ENCODE measurements around the gene B4GALT2. TPM values are rescaled to one million over a fixed set of nuclear protein-coding genes. Genes with fewer than 3 reads are reported as not detected.

B4GALT2 gene
- total RNA-seq, 1 experiment from 2014 or later, result 76.4 TPM

GRCh38 chr1:43952731-43953346, 26.2 kb upstream of the B4GALT2 start:
- BruUV-seq (replicated peaks), result no TSS peak
- Histone ChIP-seq H3K36me3 (ENCODE audit: insufficient read depth, low read length, poor library complexity, severe bottlenecking) (peaks cover 2% of the 10 kb centered on the region), H3K9me3 (ENCODE audit: low read depth, low read length, poor library complexity, severe bottlenecking) (no peaks in the 10 kb centered on the region), H3K4me1 (ENCODE audit: insufficient read depth, low read length, poor library complexity, severe bottlenecking) (peaks cover 6% of the 10 kb centered on the region), H3K4me3 (ENCODE audit: low read depth, low read length, poor library complexity, severe bottlenecking) (no peak overlapping the region), H3K27me3 (replicated peaks; ENCODE audit: insufficient read depth, low read depth, low read length, poor library complexity) (no peaks in the 10 kb centered on the region), H3K27ac (ENCODE audit: low read depth, low read length, poor library complexity, severe bottlenecking) (no peak overlapping the region)
- TF ChIP-seq CTCF (conservative IDR thresholded peaks at IDR 0.05; ENCODE audit: low read depth, low read length), result no peak
- TF ChIP-seq EZH2 (IDR thresholded peaks at IDR 0.05; ENCODE audit: borderline replicate concordance, low read depth, low read length, poor library complexity, severe bottlenecking), result no peak
- intact Hi-C loops (cut with micrococcal nuclease; ENCODE audit: unreplicated experiment), result no loop called here
- CTCF ChIA-PET, result interaction anchor here (1.1 kb wide), 1 partner anchor 24 kb away, joined by 7 read pairs; no protein-coding TSS in a partner anchor
- DNase-seq (ENCODE audit: low spot score), result no peak
- POLR2A ChIA-PET (ENCODE audit: low non-redundant PET), result no interaction called here

GRCh38 chr1:43953361-43953760, 25.6 kb upstream of the B4GALT2 start:
- BruUV-seq (replicated peaks), result no TSS peak
- Histone ChIP-seq H3K27ac (ENCODE audit: low read depth, low read length, poor library complexity, severe bottlenecking) (no peak overlapping the region), H3K9me3 (ENCODE audit: low read depth, low read length, poor library complexity, severe bottlenecking) (no peaks in the 10 kb centered on the region), H3K4me1 (ENCODE audit: insufficient read depth, low read length, poor library complexity, severe bottlenecking) (peaks cover 1% of the 10 kb centered on the region), H3K4me3 (ENCODE audit: low read depth, low read length, poor library complexity, severe bottlenecking) (no peak overlapping the region), H3K36me3 (ENCODE audit: insufficient read depth, low read length, poor library complexity, severe bottlenecking) (peaks cover 6% of the 10 kb centered on the region), H3K27me3 (replicated peaks; ENCODE audit: insufficient read depth, low read depth, low read length, poor library complexity) (no peaks in the 10 kb centered on the region)
- TF ChIP-seq CTCF (conservative IDR thresholded peaks at IDR 0.05; ENCODE audit: low read depth, low read length) (no peak), EZH2 (IDR thresholded peaks at IDR 0.05; ENCODE audit: borderline replicate concordance, low read depth, low read length, poor library complexity, severe bottlenecking) (no peak)
- ChIA-PET CTCF (interaction anchor here (1.1 kb wide), 1 partner anchor 24 kb away, joined by 7 read pairs; no protein-coding TSS in a partner anchor), POLR2A (ENCODE audit: low non-redundant PET) (no interaction called here)
- no peak for DNase-seq (ENCODE audit: low spot score)
- intact Hi-C loops (cut with micrococcal nuclease; ENCODE audit: unreplicated experiment), result no loop called here

GRCh38 chr1:43954036-43954435, 25.0 kb upstream of the B4GALT2 start:
- ChIA-PET CTCF (no interaction called here), POLR2A (ENCODE audit: low non-redundant PET) (no interaction called here)
- H3K27me3 ChIP-seq (replicated peaks; ENCODE audit: insufficient read depth, low read depth, low read length, poor library complexity), result no peaks in the 10 kb centered on the region
- no TSS peak for BruUV-seq (replicated peaks)
- H3K4me1 ChIP-seq (ENCODE audit: insufficient read depth, low read length, poor library complexity, severe bottlenecking), result no peaks in the 10 kb centered on the region
- peaks cover 6% of the 10 kb centered on the region for H3K36me3 ChIP-seq (ENCODE audit: insufficient read depth, low read length, poor library complexity, severe bottlenecking)
- no peak overlapping the region for H3K27ac ChIP-seq (ENCODE audit: low read depth, low read length, poor library complexity, severe bottlenecking)
- DNase-seq (ENCODE audit: low spot score), result no peak
- no peaks in the 10 kb centered on the region for H3K9me3 ChIP-seq (ENCODE audit: low read depth, low read length, poor library complexity, severe bottlenecking)
- H3K4me3 ChIP-seq (ENCODE audit: low read depth, low read length, poor library complexity, severe bottlenecking), result no peak overlapping the region
- intact Hi-C loops (cut with micrococcal nuclease; ENCODE audit: unreplicated experiment), result no loop called here
- TF ChIP-seq EZH2 (IDR thresholded peaks at IDR 0.05; ENCODE audit: borderline replicate concordance, low read depth, low read length, poor library complexity, severe bottlenecking), result no peak
- no peak for TF ChIP-seq CTCF (conservative IDR thresholded peaks at IDR 0.05; ENCODE audit: low read depth, low read length)
